Epithelial cell of esophagus (primary cell): Measurements from ENCODE around the gene AAMP.
"Not testable (repeated sequence)": the region's sequence is repeated elsewhere in the genome, so short reads cannot be mapped to it uniquely, and the experiment has no call there.

Experiments used
- DNase-seq: peaks from one replicate; pipeline ENCODE4 v3.0.0; 2010; ENCODE audit warnings: low read depth
- H3K4me3 ChIP-seq: 2 replicates; pipeline ENCODE4 v1.5.1; 2011; ENCODE audit warnings: mild to moderate bottlenecking, low read length, control low read depth
- CTCF ChIP-seq: IDR thresholded peaks from 2 replicates; pipeline ENCODE4 v1.5.1; 2011; ENCODE audit warnings: low read depth, mild to moderate bottlenecking, low read length, control low read depth, inconsistent platforms; ENCODE audit not compliant: insufficient read depth; ENCODE audit errors: missing control alignments

The AAMP gene

GRCh38 chr2:218312267-218312756 lies 42.4 kb upstream of the AAMP start:
- TF ChIP-seq CTCF, result no peak
- no peak for DNase-seq
- no peak overlapping the region for H3K4me3 ChIP-seq

GRCh38 chr2:218311541-218312266 lies 41.8 kb upstream of the AAMP start:
- not testable (repeated sequence) for H3K4me3 ChIP-seq, DNase-seq

GRCh38 chr2:218310853-218311540 lies 41.1 kb upstream of the AAMP start:
- H3K4me3 ChIP-seq, result no peak overlapping the region
- TF ChIP-seq CTCF, result no peak
- DNase-seq, result no peak

- no peak overlapping the region for H3K4me3 ChIP-seq
- no peak for TF ChIP-seq CTCF
- no peak for DNase-seq
Observed at GRCh38 chr2:218307415-218308090, 37.6 kb upstream of the AAMP start.

- TF ChIP-seq CTCF, result no peak
- no peak for DNase-seq
- H3K4me3 ChIP-seq, result no peak overlapping the region
Observed at GRCh38 chr2:218306184-218306920, 36.4 kb upstream of the AAMP start.

- no peak for DNase-seq
- H3K4me3 ChIP-seq, result no peak overlapping the region
- TF ChIP-seq CTCF, result no peak
Observed at GRCh38 chr2:218305383-218305782, 35.4 kb upstream of the AAMP start.
